HG03060 (cell line): Measurements from ENCODE around the gene TGFBR3L.
"Not testable (repeated sequence)": the region's sequence is repeated elsewhere in the genome, so short reads cannot be mapped to it uniquely, and the experiment has no call there.

Experiments used
- ATAC-seq: cut with Tn5 transposase; IDR thresholded peaks from one replicate; pipeline ENCODE4 v1.9.1; 2021; ENCODE audit warnings: low read depth, moderate number of reproducible peaks; ENCODE audit not compliant: unreplicated experiment

TGFBR3L gene

GRCh38 chr19:7926727-7927604 is 12.3 kb downstream of the TGFBR3L start:
- no peak for ATAC-seq

DNA sequence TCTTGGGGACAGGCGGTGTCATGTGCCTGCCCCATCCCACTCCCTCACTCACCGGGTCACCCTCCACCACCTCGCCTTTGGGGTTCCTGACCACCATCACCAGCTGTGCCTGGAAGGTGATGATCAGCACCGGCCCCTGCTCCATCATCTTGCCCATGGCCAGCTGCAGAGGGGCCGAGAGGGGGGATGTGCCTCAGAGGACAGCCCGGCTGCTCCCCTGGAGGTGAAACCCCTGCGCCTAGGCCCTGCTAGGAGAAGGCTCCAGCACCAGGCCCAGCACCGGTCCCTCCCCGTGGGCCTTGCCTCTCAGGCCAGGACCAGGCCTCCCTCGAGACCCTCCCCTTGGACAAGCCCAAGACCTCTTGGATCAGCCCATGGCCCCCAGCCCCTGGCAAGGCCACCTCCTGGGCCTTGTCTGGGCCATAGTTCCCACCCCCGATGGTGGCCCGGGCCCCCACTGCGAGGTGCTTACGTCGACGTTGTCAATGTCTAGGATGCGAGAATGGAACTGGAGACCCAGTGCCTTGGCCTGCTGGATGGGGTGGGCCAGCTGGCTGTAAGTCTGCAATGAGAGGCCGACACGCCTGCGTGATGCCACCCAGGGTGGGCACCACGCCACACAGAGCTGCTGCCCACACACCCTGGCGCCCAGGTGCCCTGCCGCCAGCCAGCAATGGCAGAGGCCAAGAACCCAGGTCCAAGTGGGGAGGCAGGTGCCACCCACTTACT is 13.1 kb downstream of the TGFBR3L start:
- no peak for ATAC-seq

GRCh38 chr19:7928334-7928706 is 13.7 kb downstream of the TGFBR3L start:
- ATAC-seq, result no peak

GRCh38 chr19:7928741-7929701 is 14.4 kb downstream of the TGFBR3L start:
- ATAC-seq, result no peak

DNA sequence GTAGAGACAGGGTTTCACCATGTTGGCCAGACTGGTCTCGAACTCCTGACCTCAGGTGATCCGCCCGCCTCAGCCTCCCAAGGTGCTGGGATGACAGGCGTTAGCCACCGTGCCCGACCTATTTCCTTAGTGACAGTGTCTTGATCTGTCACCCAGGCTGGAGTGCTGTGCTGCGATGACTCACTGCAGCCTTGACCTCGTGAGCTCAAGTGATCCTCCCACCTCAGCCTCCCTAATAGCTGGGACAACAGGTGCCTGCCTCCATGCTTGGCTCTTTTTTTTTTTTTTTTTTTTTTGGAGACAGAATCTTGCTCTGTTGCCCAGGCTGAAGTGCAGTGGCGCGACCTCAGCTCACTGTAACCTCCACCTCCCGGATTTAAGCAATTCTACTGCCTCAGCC is 15.4 kb downstream of the TGFBR3L start:
- not testable (repeated sequence) for ATAC-seq

DNA sequence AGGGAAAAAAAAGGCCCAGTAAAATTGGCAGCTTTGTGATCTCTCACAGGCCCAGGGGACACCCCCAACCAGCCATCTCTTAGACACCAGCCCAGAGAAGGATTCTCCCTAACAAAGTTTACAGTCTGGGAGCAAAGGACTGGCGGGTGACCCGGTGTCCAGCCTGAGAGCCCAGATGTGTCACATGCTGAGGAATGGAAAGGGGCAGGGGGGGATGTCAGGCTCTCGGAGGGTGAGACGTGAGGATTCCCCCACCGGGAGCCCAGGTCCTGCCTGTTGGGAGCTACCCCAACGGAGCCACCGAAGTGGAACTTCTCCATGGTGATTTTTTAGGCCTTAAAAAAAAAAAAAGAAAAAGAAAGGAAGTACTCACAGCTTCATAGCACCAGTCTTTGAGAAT is 16.1 kb downstream of the TGFBR3L start:
- no peak for ATAC-seq

DNA sequence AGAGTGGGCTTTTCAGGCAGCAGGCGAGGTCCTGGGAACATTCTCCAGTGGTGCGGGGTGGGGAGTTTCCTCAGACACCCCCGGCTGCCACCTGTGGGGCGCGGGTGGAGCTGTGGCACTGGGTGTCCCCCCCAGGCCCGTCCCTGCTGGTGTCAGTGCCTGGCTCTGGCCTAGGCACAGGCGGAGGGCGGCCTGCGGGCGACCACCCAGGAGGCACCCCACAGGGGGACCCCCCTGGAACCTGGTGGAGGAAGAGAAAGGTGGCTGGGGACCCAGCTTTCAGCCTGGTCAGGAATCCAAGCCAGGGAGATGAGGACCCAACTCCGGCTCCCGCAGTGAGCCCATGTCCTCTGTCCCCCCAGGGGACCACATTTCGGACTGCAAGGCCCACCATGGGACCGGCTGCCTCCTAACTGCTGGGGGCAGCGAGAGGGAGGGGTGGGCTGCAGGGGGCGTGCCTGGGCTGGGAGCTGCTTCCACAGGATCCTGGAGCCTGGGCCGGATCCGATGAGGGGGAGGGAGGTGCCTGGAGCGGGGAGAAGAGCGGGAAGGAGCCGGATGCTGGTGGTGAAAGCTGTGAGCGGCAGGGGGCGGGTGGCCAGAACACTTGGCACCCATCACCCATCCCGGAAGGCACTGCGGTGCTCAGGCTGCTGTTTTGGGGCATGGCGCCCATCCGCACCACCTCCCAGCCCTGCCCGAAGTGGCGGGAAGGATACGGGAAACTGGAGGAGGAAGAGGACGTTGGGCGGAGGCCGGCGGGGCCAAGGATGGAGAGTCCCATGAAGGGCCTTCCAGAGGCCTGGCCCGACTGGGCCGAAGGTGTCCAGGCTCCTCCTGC is 16.8 kb downstream of the TGFBR3L start:
- no peak for ATAC-seq

DNA sequence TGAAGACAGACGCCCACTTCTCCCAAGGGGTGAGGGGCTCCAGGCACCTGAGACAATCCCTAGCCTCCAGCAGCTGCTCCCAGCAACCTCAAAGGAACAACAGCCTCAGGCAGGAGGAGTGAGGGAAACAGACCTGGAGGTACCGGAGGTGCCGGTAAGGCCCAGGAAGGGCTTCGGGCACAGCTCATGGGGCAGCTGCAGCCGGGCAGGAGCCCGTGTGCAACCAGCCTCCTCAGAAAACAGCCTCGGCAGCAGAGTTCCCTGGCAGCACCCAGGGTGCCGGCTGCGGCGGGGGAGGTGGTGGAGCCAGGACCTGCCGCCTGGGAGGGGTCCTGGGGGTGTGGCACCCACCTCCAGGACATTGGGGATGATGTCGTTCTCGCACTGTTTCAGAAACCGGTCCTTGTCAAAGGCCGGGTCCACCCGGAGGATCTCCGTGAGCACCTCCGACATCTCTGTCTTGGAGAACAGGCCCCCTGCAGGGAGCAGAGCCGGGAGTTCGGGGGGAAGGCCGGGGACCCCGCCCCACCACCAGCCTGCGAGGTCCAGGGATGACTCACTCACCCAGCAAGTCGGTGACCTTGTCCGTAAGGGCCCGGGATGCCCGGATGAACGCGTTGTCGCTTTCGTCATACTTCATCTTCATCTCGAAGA is 17.8 kb downstream of the TGFBR3L start:
- ATAC-seq, result no peak

GRCh38 chr19:7932930-7933300 is 18.3 kb downstream of the TGFBR3L start:
- ATAC-seq, result no peak

DNA sequence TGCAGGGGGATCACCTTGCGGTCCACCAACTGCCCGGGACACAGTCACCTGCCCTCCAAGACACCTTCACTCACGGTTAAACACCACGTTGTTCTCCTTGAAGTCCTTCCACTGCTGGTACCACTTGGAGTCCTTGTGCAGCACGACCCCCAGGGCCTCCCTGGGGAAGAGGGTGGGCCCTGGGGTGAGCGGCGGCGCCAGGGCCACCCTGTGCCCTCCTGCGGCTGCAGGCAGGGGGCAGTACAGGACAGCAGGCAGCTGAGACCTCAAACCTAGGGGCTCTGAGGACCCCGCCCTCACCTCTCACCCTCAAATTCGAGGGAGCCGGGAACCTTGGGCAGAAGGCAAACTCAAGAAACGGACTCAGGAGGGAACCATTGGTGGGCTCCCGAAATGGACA is 18.8 kb downstream of the TGFBR3L start:
- no peak for ATAC-seq

DNA sequence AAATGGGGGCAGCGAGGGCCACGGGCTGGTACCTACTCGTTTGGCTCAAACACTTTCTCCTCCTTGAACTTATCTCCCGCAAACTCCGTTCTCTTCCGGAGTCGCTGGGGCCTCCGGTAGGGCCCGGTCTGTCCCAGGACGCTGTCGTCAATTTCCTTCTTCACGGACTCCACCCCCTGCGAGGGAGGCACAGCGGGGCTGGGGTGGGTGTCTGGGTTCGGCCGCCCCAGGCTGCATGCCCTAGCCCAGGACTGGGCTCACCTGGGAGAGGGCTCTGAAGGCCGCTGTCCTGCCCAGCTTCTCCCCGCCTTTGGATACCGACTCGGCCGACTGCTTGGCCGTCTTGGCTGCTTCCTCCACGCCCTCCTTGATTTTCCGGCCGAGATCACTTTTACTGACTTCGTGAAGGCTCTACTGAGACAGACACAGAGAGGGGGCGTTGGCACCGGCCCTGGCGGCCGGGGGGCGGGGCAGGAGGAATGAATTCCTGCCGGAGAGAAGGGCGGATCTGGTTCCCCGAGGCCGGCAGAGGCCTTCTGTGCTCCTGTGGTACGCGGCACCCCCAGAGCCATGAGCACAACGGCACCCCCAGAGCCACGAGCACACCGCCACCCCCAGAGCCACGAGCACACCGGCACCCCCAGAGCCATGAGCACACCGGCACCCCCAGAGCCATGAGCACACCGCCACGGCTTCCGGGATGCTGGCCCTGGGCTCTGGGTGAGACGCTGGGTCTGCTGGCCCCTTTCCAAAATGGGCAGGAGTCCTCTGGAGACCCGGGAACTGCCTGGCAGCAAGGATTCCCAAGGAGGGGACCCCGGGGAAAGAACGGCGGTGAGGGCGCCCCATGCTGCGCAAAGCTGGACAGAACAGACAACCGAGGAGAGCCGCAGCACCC is 19.4 kb downstream of the TGFBR3L start:
- no peak for ATAC-seq

GRCh38 chr19:7934766-7935165 is 20.1 kb downstream of the TGFBR3L start:
- ATAC-seq, result no peak

DNA sequence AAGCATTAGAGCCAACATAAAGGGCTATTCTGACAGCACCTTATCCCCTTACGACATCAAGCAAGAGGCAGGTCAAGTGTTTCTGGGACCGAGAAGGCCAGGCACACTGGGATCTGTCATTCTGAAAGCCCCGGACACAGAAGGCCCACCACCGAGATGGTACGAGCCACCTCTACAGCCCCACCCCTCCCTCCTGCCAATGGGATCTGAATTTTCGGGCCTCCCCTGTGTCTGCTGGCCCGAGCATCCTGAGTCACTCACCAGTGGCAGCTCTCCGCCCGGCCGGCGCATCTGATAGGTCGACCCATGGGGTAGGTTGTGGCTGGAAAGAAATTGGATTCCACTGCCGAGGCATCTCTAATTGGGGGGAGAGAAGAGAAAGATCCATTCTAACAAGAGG is 26.2 kb downstream of the TGFBR3L start:
- no peak for ATAC-seq

- ATAC-seq, result no peak
Observed at GRCh38 chr19:7941895-7942596, 27.4 kb downstream of the TGFBR3L start.

- ATAC-seq, result peak; percentile 5
Observed at GRCh38 chr19:7942981-7943443, 28.4 kb downstream of the TGFBR3L start.

DNA sequence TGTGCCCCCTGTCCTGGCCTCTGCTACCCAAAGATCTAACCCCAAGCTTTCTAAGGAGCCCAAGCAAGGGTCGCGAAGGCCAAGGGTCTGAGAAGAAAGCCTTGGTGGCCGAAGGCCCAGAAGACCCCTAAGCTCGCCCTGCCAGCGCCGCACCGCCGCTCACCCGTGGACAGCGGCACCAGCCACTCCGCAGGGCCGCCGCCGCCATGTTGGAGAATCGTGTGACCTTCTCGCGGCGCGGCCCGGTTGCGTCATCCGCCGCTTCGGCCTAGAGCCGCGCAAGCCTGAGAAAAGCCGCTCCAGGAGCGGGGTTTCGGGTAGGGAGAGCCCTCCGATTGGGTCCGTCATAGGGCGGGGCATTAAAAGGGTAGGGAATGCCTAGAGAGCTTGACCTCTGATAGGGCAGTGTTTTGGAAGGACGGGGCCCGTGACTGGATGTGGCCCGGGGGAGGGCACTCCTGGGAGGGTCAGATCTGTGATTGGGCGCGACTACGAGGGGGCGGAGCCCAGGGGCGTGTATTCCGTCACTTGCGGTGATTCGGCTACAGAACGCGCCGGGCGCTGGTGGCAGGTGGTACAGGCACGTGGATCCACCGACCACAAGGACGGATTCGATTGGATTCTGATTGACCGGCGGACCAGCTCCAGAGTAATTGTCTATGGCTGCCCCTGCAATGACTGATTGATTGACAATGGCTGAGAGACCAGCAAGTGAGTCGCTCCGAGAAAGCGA is 29.0 kb downstream of the TGFBR3L start, which contains the start of gene TIMM44:
TSS of gene TIMM44 (minus strand) at position 223 of the 733 bp plus-strand sequence. CDS start at position 208, 15 bp downstream.
- ATAC-seq, result peak; percentile 79
